IMR-90 (cell line): Measurements from ENCODE around the gene CCDC12. TPM values are rescaled to one million over a fixed set of nuclear protein-coding genes. Genes with fewer than 3 reads are reported as not detected.

Source experiments
- ATAC-seq: fragments of 200-7000 bp; cut with Tn5 transposase; 2 replicates; pipeline ENCODE4 v1.9.1; 2020; ENCODE audit warnings: low read depth, mild to moderate bottlenecking, moderate library complexity
- BruUV-seq: library from RNA; stranded (reverse); fragments of 400-500 nt; replicated peaks from 2 replicates; lab custom pipeline; 2021; lab: Mats Ljungman, UMichigan
- CTCF ChIA-PET: fragments of 300-600 bp; formaldehyde crosslinking; extraction: SDS; loops from one replicate; lab custom pipeline; 2021; ENCODE audit warnings: antibody characterized with exemption; lab: Yijun Ruan, JAX
- POLR2A ChIA-PET: fragments of 300-600 bp; sonication (Branson Sonifier 250); formaldehyde crosslinking; loops from one replicate; lab custom pipeline; 2022; ENCODE audit warnings: antibody characterized with exemption; ENCODE audit not compliant: unreplicated experiment; lab: Charles Lee
- DNase-seq: peaks from one replicate; pipeline ENCODE4 v3.0.0; 2013
- H2AFZ ChIP-seq: replicated peaks from 2 replicates; pipeline ENCODE3; 2013; ENCODE audit warnings: low read length, mild to moderate bottlenecking; ENCODE audit not compliant: poor library complexity
- H2AK5ac ChIP-seq: 2 replicates; pipeline ENCODE4 v1.6.1; 2013; ENCODE audit warnings: low read depth, low read length, inconsistent platforms
- H2AK9ac ChIP-seq: replicated peaks from 2 replicates; pipeline ENCODE3; 2013; ENCODE audit warnings: mild to moderate bottlenecking, low read depth, low read length, moderate library complexity; ENCODE audit not compliant: poor library complexity
- H2BK120ac ChIP-seq: 2 replicates; pipeline ENCODE4 v1.6.1; 2013; ENCODE audit warnings: low read depth, low read length, inconsistent platforms
- H2BK15ac ChIP-seq: 3 replicates; pipeline ENCODE4 v1.6.1; 2013; ENCODE audit warnings: low read depth, low read length, inconsistent platforms
- H2BK20ac ChIP-seq: 2 replicates; pipeline ENCODE4 v1.6.1; 2013; ENCODE audit warnings: low read depth, mild to moderate bottlenecking, inconsistent platforms, low read length, moderate library complexity
- H2BK5ac ChIP-seq: 2 replicates; pipeline ENCODE4 v1.6.1; 2013; ENCODE audit warnings: mild to moderate bottlenecking, low read depth, low read length, inconsistent platforms; ENCODE audit not compliant: poor library complexity, severe bottlenecking
- H3K14ac ChIP-seq: replicated peaks from 2 replicates; pipeline ENCODE4 v1.6.1; 2013; ENCODE audit warnings: low read depth, low read length, inconsistent platforms
- H3K18ac ChIP-seq: 2 replicates; pipeline ENCODE4 v1.6.1; 2013; ENCODE audit warnings: low read depth, low read length, control low read depth
- H3K23ac ChIP-seq: 2 replicates; pipeline ENCODE4 v1.6.1; 2013; ENCODE audit warnings: low read depth, low read length, inconsistent platforms
- H3K27ac ChIP-seq: 2 replicates; pipeline ENCODE4 v1.5.1; 2013; ENCODE audit warnings: mild to moderate bottlenecking, control low read depth, low read length; ENCODE audit not compliant: insufficient read depth
- H3K27me3 ChIP-seq: 2 replicates; pipeline ENCODE4 v1.6.1; 2013; ENCODE audit warnings: low read length; ENCODE audit not compliant: control insufficient read depth, insufficient read depth
- H3K36me3 ChIP-seq: 2 replicates; pipeline ENCODE4 v1.6.1; 2013; ENCODE audit warnings: low read length, mixed read lengths; ENCODE audit not compliant: control insufficient read depth, insufficient read depth
- H3K4ac ChIP-seq: 2 replicates; pipeline ENCODE4 v1.6.1; 2013; ENCODE audit warnings: low read depth, low read length, inconsistent platforms
- H3K4me1 ChIP-seq: 2 replicates; pipeline ENCODE4 v1.6.1; 2013; ENCODE audit warnings: low read length, mixed read lengths; ENCODE audit not compliant: control insufficient read depth, insufficient read depth
- H3K4me2 ChIP-seq: 2 replicates; pipeline ENCODE4 v1.6.1; 2013; ENCODE audit warnings: low read depth, mild to moderate bottlenecking, control low read depth, low read length, moderate library complexity
- H3K4me3 ChIP-seq: 2 replicates; pipeline ENCODE4 v1.5.1; 2013; ENCODE audit warnings: low read depth, mild to moderate bottlenecking, control low read depth, low read length, moderate library complexity; ENCODE audit not compliant: insufficient read depth
- H3K56ac ChIP-seq: 2 replicates; pipeline ENCODE4 v1.6.1; 2013; ENCODE audit warnings: low read length, inconsistent platforms; ENCODE audit not compliant: insufficient read depth; ENCODE audit errors: extremely low read depth
- H3K79me1 ChIP-seq, 2 experiments: 2 replicates each; pipeline ENCODE4 v1.6.1; 2013; ENCODE audit warnings: low read length in 2 of 2, inconsistent platforms in 1 of 2, low read depth in 1 of 2
- H3K9ac ChIP-seq: 2 replicates; pipeline ENCODE4 v1.6.1; 2013; ENCODE audit warnings: low read depth, low read length, control low read depth
- H3K9me1 ChIP-seq: 2 replicates; pipeline ENCODE4 v1.6.1; 2013; ENCODE audit warnings: low read length, inconsistent platforms; ENCODE audit not compliant: insufficient read depth
- H3K9me3 ChIP-seq: 2 replicates; pipeline ENCODE4 v1.6.1; 2013; ENCODE audit warnings: low read length; ENCODE audit not compliant: control insufficient read depth, insufficient read depth
- H4K20me1 ChIP-seq: 2 replicates; pipeline ENCODE4 v1.6.1; 2013; ENCODE audit warnings: low read length, inconsistent platforms; ENCODE audit not compliant: insufficient read depth
- H4K5ac ChIP-seq: 2 replicates; pipeline ENCODE4 v1.6.1; 2013; ENCODE audit warnings: mild to moderate bottlenecking, low read depth, low read length, control low read depth
- H4K8ac ChIP-seq, 2 experiments: 2 replicates each; pipeline ENCODE4 v1.6.1; 2013; ENCODE audit warnings: low read depth in 2 of 2, low read length in 2 of 2, control low read depth in 1 of 2, inconsistent platforms in 1 of 2
- H4K91ac ChIP-seq: 2 replicates; pipeline ENCODE4 v1.6.1; 2013; ENCODE audit warnings: low read depth, low read length, inconsistent platforms; ENCODE audit not compliant: insufficient read depth
- BHLHE40 ChIP-seq: fragments of 150-350 bp; IDR thresholded peaks from 2 replicates; pipeline ENCODE4 v1.6.1; 2016; ENCODE audit warnings: mild to moderate bottlenecking, low read depth, low read length
- CEBPB ChIP-seq: IDR thresholded peaks from 2 replicates; pipeline ENCODE4 v1.6.1; 2012; ENCODE audit warnings: low read depth, low read length, improper control_type of control experiment
- CHD1 ChIP-seq: IDR thresholded peaks from 2 replicates; pipeline ENCODE4 v1.6.1; 2012; ENCODE audit warnings: low read depth, low read length, improper control_type of control experiment
- ELK1 ChIP-seq: fragments of 150-350 bp; IDR thresholded peaks from 2 replicates; pipeline ENCODE4 v1.6.1; 2016; ENCODE audit warnings: low read depth, mild to moderate bottlenecking, low read length, moderate library complexity, borderline replicate concordance
- dilution Hi-C: fragments of 300-500 bp; cut with HindIII; formaldehyde crosslinking; loops from one replicate; pipeline ENCODE4 v1.14.3; 2018; ENCODE audit warnings: low sequenced_read_pairs; ENCODE audit not compliant: unreplicated experiment
- in situ Hi-C: fragments of 300-500 bp; cut with MboI; formaldehyde crosslinking; loops from 3 replicates; pipeline ENCODE4 v1.14.3; 2019; ENCODE audit warnings: low sequenced_read_pairs, inconsistent platforms, mixed read lengths
- intact Hi-C: fragments of 100-400 bp; cut with micrococcal nuclease; formaldehyde crosslinking; loops from 2 replicates; pipeline ENCODE4 v1.10.0; 2022
- polyA plus RNA-seq, 3 experiments: library from polyadenylated mRNA; depleted of rRNA; stranded (reverse); fragments of >200 nt; gene quantifications; 2 replicates each; pipeline ENCODE4 v1.2.3, GENCODE V29; 2012; ENCODE audit warnings: low replicate concordance in 1 of 3
- total RNA-seq: library from RNA; depleted of rRNA; stranded (reverse); fragments of >200 nt; gene quantifications from 2 replicates; pipeline ENCODE4 v1.2.3, GENCODE V29; 2012

CCDC12 gene
- total and polyA plus RNA-seq, 2 of the 4 experiments (the other 2 are of a cell fraction) = 15.2 to 35.1 TPM

GRCh38 chr3:47014036-47014435 lies 37.5 kb upstream of the CCDC12 start:
- Histone ChIP-seq H4K20me1 (peaks cover 16% of the 10 kb centered on the region), H3K9me3 (no peaks in the 10 kb centered on the region), H4K8ac (no peak overlapping the region), H4K91ac (no peak overlapping the region), H3K4me1 (peaks cover 23% of the 10 kb centered on the region), H3K36me3 (peaks cover 19% of the 10 kb centered on the region), H3K27ac (no peak overlapping the region), H3K4me3 (no peak overlapping the region), H4K5ac (no peak overlapping the region), H3K18ac (no peak overlapping the region), H2AFZ (no peak overlapping the region), H2BK15ac (no peak overlapping the region), H3K23ac (no peak overlapping the region; the same call in 1 of the 2 replicates), H3K27me3 (no peaks in the 10 kb centered on the region), H2AK5ac (no peak overlapping the region), H2BK5ac (no peak overlapping the region), H3K4ac (no peak overlapping the region), H3K9me1 (peaks cover 27% of the 10 kb centered on the region), H3K14ac (no peak overlapping the region), H3K79me1 (peaks cover 16 to 50% of the 10 kb centered on the region in 2 experiments), H2BK20ac (no peak overlapping the region), H3K9ac (no peak overlapping the region), H3K4me2 (no peak overlapping the region), H2AK9ac (no peak overlapping the region), H2BK120ac (no peak overlapping the region), H3K56ac (no peak overlapping the region)
- in situ Hi-C loops (no loop called here), intact Hi-C loops (no loop called here), dilution Hi-C loops (no loop called here)
- ChIA-PET CTCF (no interaction called here), POLR2A (no interaction called here)
- TF ChIP-seq CHD1 (no peak), BHLHE40 (no peak), CEBPB (no peak), ELK1 (no peak)
- BruUV-seq = no TSS peak
- ATAC-seq (no peak), DNase-seq (no peak)
